ENCODE measurements around the gene NWD2.

The NWD2 gene

DNA sequence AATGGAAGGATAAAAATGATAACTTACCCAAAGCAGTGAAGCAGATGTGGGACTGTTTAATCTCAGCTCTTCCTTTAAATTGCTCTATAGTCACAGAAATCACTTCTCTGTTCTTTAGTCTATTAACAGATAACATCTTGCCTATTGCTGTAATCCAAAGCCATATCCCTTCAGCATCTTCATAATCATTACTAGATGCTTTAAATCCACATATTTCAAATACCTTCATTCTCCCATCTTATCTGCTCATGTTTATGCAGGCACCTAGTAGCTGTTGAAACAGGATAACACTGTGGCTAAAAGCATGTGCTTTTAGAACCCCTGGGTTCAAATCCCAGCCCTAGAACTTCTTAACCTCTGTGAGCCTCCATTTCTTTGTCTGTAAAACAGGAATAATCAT lies 231.7 kb downstream of the NWD2 start:
- Histone ChIP-seq H3K4me3 (ENCODE audit: low read depth, low read length) (no peak overlapping the region), H3K4me1 (ENCODE audit: control insufficient read depth, insufficient read depth, low read length) (no peaks in the 10 kb centered on the region), H3K36me3 (ENCODE audit: control insufficient read depth, insufficient read depth, low read length) (no peaks in the 10 kb centered on the region), H3K27me3 (ENCODE audit: control insufficient read depth, insufficient read depth, low read length) (no peaks in the 10 kb centered on the region), H3K9ac (ENCODE audit: low read depth, low read length) (no peak overlapping the region), H3K9me3 (ENCODE audit: control insufficient read depth, insufficient read depth, low read length) (no peaks in the 10 kb centered on the region)

DNA sequence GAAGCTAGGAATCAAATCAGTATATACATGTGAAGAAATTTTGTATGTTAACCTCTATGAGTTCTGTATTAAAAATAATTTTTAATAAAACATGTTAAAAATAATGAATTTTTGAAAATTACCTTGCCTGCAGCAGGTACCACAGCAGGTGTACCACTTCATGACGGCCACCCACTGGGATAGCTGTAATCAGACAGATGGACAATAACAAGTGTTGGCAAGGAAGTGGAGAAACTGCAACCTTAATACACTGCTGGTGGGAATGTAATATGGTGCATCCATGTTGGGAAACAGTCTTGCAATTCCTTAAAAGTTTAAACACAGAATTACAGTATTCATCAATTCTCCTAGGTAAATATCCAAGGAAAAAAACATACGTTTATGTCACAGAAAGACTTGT lies 232.1 kb downstream of the NWD2 start:
- Histone ChIP-seq H3K9me3 (ENCODE audit: control insufficient read depth, insufficient read depth, low read length) (no peaks in the 10 kb centered on the region), H3K4me3 (ENCODE audit: low read depth, low read length) (no peak overlapping the region), H3K27me3 (ENCODE audit: control insufficient read depth, insufficient read depth, low read length) (no peaks in the 10 kb centered on the region), H3K4me1 (ENCODE audit: control insufficient read depth, insufficient read depth, low read length) (no peaks in the 10 kb centered on the region), H3K36me3 (ENCODE audit: control insufficient read depth, insufficient read depth, low read length) (no peaks in the 10 kb centered on the region), H3K9ac (ENCODE audit: low read depth, low read length) (no peak overlapping the region)

DNA sequence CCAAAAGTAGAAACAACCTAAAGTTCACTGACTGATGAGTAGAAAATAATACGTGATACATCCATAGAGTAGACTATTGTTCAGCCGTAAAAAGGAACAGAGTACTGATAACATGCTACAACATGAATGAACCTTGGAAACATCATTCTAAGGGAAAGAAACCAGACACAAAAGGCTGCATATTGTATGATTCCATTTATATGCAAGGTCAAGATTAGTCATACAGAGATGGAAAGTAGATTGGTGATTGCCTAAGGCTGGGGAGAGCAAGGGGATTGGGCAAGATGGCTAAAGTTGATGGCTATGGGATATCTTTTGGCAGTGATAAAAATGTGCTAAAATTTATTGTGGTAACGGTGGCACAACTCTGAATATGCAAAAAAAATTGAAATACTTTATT lies 232.6 kb downstream of the NWD2 start:
- Histone ChIP-seq H3K36me3 (ENCODE audit: control insufficient read depth, insufficient read depth, low read length) (no peaks in the 10 kb centered on the region), H3K9me3 (ENCODE audit: control insufficient read depth, insufficient read depth, low read length) (no peaks in the 10 kb centered on the region), H3K9ac (ENCODE audit: low read depth, low read length) (no peak overlapping the region), H3K4me1 (ENCODE audit: control insufficient read depth, insufficient read depth, low read length) (no peaks in the 10 kb centered on the region), H3K4me3 (ENCODE audit: low read depth, low read length) (no peak overlapping the region), H3K27me3 (ENCODE audit: control insufficient read depth, insufficient read depth, low read length) (no peaks in the 10 kb centered on the region)

DNA sequence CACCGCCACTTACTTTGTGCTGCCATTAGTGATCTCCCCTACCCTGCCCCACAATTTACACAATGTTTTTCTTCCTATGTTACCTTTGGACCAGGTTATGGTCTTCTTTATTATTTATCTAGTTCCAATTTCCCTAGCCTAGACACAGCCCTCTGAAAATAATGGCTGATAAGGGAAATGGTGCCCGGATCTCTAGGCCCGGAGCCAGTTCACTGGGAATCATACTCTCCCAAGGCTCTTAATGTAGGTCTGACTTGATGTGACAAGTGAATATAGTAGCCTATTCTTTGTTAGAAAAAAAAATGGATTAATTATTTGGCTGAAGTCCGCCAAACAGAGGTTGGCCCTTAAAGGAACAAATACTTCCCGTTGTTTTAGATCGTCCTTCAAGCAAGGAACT lies 233.6 kb downstream of the NWD2 start:
- Histone ChIP-seq H3K9ac (ENCODE audit: low read depth, low read length) (no peak overlapping the region), H3K4me1 (ENCODE audit: control insufficient read depth, insufficient read depth, low read length) (no peaks in the 10 kb centered on the region), H3K4me3 (ENCODE audit: low read depth, low read length) (no peak overlapping the region), H3K36me3 (ENCODE audit: control insufficient read depth, insufficient read depth, low read length) (no peaks in the 10 kb centered on the region), H3K27me3 (ENCODE audit: control insufficient read depth, insufficient read depth, low read length) (no peaks in the 10 kb centered on the region), H3K9me3 (ENCODE audit: control insufficient read depth, insufficient read depth, low read length) (no peaks in the 10 kb centered on the region)

DNA sequence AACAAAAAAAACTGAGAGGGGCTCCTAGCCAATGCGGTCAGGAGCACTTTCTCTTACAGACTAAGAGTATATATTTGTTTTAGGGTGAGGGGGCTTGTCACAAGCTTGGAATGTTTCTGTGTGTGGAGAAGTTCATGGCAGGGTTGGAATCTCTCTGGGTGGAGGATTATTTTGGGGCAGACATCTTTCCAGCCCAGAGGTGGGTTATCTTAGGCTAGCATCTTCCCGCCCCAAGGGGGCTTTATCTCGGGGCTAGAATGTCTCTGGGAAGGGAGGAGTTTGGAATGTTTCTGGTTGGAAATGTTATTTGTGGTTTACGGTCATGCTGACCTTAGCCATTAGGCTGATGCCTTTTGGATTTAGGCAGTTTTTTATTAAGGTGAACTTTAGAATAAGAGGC lies 236.0 kb downstream of the NWD2 start:
- no peak overlapping the region for H3K4me3 ChIP-seq (ENCODE audit: low read depth, low read length)
- no peaks in the 10 kb centered on the region for H3K9me3 ChIP-seq (ENCODE audit: control insufficient read depth, insufficient read depth, low read length)
- no peaks in the 10 kb centered on the region for H3K27me3 ChIP-seq (ENCODE audit: control insufficient read depth, insufficient read depth, low read length)
- H3K36me3 ChIP-seq (ENCODE audit: control insufficient read depth, insufficient read depth, low read length), result no peaks in the 10 kb centered on the region
- no peaks in the 10 kb centered on the region for H3K4me1 ChIP-seq (ENCODE audit: control insufficient read depth, insufficient read depth, low read length)
- H3K9ac ChIP-seq (ENCODE audit: low read depth, low read length), result no peak overlapping the region

DNA sequence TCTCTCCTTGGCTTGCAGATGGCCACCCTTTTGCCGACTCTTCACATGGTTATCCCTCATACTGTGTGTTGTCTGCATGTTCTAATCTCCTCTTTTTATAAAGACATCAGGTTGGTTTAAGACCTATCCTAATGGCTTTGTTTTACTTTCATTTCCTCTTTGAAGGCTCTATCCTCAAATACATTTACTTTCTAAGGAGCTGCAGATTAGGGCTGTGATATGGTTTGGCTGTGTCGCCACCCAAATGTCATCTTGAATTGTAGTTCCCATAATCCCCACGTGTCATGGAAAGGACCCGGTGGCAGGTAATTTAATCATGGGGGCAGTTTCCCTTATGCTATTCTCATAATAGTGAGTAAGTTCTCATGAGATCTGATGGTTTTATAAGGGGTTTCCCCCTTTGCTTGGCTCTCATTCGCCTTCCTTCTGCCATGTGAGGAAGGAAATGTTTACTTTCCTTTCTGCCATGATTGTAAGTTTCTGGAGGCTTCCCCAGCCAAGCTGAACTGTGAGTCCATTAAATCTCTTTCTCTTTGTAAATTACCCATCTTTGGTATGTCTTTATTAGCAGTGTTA lies 237.1 kb downstream of the NWD2 start:
- H3K9me3 ChIP-seq (ENCODE audit: control insufficient read depth, insufficient read depth, low read length), result no peaks in the 10 kb centered on the region
- H3K9ac ChIP-seq (ENCODE audit: low read depth, low read length), result no peak overlapping the region
- no peaks in the 10 kb centered on the region for H3K36me3 ChIP-seq (ENCODE audit: control insufficient read depth, insufficient read depth, low read length)
- H3K4me1 ChIP-seq (ENCODE audit: control insufficient read depth, insufficient read depth, low read length), result no peaks in the 10 kb centered on the region
- H3K4me3 ChIP-seq (ENCODE audit: low read depth, low read length), result no peak overlapping the region
- no peaks in the 10 kb centered on the region for H3K27me3 ChIP-seq (ENCODE audit: control insufficient read depth, insufficient read depth, low read length)

DNA sequence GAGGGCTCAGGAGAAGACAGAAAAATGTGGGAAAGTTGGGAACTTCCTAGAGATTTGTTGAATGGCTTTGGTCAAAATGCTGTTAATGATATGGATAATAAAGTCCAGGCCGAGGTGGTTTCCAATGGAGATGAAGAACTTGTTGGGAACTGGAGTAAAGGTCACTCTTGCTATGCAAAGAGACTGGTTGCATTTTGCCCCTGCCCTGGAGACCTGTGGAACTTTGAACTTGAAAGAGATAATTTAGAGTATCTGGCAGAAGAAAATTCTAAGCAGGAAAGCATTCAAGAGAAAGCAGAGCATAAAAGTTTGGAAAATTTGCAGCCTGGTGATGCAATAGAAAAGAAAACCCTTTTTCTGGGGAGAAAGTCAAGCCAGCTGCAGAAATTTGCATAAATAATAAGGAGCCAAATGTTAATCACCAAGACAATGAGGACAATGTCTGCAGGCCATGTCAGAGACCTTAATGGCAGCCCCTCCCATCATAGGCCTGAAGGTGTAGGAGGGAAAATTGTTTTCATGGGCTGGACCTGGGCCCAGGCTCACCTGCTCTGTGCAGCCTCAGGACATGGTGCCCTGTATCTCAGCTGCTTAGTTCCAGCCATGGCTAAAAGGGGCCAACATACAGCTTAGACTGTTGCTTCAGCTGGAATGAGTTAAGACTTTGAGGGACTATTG lies 237.8 kb downstream of the NWD2 start:
- H3K9me3 ChIP-seq (ENCODE audit: control insufficient read depth, insufficient read depth, low read length), result no peaks in the 10 kb centered on the region
- H3K9ac ChIP-seq (ENCODE audit: low read depth, low read length), result no peak overlapping the region
- no peaks in the 10 kb centered on the region for H3K27me3 ChIP-seq (ENCODE audit: control insufficient read depth, insufficient read depth, low read length)
- no peak overlapping the region for H3K4me3 ChIP-seq (ENCODE audit: low read depth, low read length)
- no peaks in the 10 kb centered on the region for H3K4me1 ChIP-seq (ENCODE audit: control insufficient read depth, insufficient read depth, low read length)
- H3K36me3 ChIP-seq (ENCODE audit: control insufficient read depth, insufficient read depth, low read length), result no peaks in the 10 kb centered on the region

DNA sequence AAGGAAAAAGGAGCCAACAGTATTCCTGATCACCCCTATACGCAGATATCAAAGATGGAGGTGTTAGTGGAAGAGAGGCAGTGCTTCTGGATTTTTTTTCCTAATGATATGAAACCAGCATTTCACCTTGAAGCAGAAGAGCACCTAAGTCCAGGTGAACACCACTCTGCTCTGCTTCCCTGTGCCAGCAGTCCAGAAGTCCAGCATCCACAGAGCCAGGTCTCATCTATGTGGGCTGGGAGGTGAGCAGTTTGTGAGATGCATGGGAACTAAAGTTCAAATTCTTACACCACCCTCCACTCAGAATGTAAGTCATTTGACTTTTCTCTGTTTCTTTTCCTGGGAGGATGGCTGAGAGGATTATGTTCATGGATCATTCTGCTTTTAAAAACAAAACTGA lies 239.1 kb downstream of the NWD2 start:
- Histone ChIP-seq H3K27me3 (ENCODE audit: control insufficient read depth, insufficient read depth, low read length) (no peaks in the 10 kb centered on the region), H3K4me1 (ENCODE audit: control insufficient read depth, insufficient read depth, low read length) (no peaks in the 10 kb centered on the region), H3K9me3 (ENCODE audit: control insufficient read depth, insufficient read depth, low read length) (no peaks in the 10 kb centered on the region), H3K36me3 (ENCODE audit: control insufficient read depth, insufficient read depth, low read length) (no peaks in the 10 kb centered on the region), H3K4me3 (ENCODE audit: low read depth, low read length) (no peak overlapping the region), H3K9ac (ENCODE audit: low read depth, low read length) (no peak overlapping the region)

DNA sequence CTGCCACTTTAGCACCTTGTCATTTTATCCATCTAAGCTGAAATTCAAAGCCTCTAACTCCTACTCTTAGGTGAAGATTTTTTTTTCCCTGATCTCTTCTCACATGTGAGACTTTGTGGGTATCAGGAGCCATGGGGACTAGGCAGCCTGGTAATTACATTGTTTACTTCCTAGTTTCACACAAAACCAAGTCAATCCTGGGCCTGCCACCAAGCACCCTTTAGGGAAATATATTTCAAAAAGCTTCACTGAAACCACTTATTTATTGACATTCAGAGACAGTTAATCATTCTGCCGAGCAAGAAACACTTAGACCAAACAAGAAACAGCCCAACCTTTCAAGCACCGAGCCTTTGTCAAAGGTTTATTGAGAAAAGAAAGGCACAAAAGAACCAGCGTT lies 241.6 kb downstream of the NWD2 start:
- Histone ChIP-seq H3K9me3 (ENCODE audit: control insufficient read depth, insufficient read depth, low read length) (no peaks in the 10 kb centered on the region), H3K4me3 (ENCODE audit: low read depth, low read length) (no peak overlapping the region), H3K4me1 (ENCODE audit: control insufficient read depth, insufficient read depth, low read length) (no peaks in the 10 kb centered on the region), H3K9ac (ENCODE audit: low read depth, low read length) (no peak overlapping the region), H3K36me3 (ENCODE audit: control insufficient read depth, insufficient read depth, low read length) (no peaks in the 10 kb centered on the region), H3K27me3 (ENCODE audit: control insufficient read depth, insufficient read depth, low read length) (no peaks in the 10 kb centered on the region)

DNA sequence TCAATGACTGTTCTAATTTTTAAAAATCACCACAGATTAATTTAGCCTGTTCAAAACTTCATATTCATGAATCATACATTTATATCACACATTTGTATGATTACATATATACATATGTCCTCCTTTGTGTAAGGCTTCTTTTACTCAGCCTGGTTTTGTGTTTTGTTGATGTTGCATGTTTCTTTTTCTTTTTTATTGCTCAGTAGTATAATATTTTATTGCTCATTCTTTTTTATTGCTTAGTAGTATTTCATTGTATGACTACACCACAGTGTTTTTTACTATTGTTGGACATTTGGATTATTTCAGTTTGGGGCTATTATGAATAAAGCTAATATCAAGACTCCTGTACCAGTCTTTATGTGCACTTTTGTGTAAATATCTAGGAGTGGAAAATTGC lies 243.1 kb downstream of the NWD2 start:
- Histone ChIP-seq H3K9ac (ENCODE audit: low read depth, low read length) (no peak overlapping the region), H3K9me3 (ENCODE audit: control insufficient read depth, insufficient read depth, low read length) (no peaks in the 10 kb centered on the region), H3K4me3 (ENCODE audit: low read depth, low read length) (no peak overlapping the region), H3K4me1 (ENCODE audit: control insufficient read depth, insufficient read depth, low read length) (no peaks in the 10 kb centered on the region), H3K27me3 (ENCODE audit: control insufficient read depth, insufficient read depth, low read length) (no peaks in the 10 kb centered on the region), H3K36me3 (ENCODE audit: control insufficient read depth, insufficient read depth, low read length) (no peaks in the 10 kb centered on the region)

DNA sequence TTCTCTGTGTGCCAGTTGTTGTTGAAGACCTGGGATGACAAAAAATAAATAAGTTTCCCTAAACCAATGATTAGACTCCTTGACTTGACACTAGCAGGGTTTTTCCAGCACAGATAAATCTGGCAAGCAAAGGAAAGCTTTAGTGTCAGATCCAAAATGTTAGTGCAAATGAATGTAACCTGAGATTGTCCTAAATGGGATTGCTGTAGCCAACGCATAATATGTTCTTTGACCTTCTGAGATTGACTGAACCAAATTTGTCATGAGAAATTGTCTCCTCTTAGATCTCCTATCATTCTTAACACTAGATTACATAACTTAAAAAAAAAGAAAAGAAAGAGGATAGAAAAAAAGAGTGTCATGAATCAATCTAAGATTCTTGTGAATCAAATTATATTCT lies 245.2 kb downstream of the NWD2 start:
- H3K4me3 ChIP-seq (ENCODE audit: low read depth, low read length), result no peak overlapping the region
- H3K4me1 ChIP-seq (ENCODE audit: control insufficient read depth, insufficient read depth, low read length), result no peaks in the 10 kb centered on the region
- H3K27me3 ChIP-seq (ENCODE audit: control insufficient read depth, insufficient read depth, low read length), result no peaks in the 10 kb centered on the region
- H3K9me3 ChIP-seq (ENCODE audit: control insufficient read depth, insufficient read depth, low read length), result no peaks in the 10 kb centered on the region
- H3K36me3 ChIP-seq (ENCODE audit: control insufficient read depth, insufficient read depth, low read length), result no peaks in the 10 kb centered on the region
- no peak overlapping the region for H3K9ac ChIP-seq (ENCODE audit: low read depth, low read length)

DNA sequence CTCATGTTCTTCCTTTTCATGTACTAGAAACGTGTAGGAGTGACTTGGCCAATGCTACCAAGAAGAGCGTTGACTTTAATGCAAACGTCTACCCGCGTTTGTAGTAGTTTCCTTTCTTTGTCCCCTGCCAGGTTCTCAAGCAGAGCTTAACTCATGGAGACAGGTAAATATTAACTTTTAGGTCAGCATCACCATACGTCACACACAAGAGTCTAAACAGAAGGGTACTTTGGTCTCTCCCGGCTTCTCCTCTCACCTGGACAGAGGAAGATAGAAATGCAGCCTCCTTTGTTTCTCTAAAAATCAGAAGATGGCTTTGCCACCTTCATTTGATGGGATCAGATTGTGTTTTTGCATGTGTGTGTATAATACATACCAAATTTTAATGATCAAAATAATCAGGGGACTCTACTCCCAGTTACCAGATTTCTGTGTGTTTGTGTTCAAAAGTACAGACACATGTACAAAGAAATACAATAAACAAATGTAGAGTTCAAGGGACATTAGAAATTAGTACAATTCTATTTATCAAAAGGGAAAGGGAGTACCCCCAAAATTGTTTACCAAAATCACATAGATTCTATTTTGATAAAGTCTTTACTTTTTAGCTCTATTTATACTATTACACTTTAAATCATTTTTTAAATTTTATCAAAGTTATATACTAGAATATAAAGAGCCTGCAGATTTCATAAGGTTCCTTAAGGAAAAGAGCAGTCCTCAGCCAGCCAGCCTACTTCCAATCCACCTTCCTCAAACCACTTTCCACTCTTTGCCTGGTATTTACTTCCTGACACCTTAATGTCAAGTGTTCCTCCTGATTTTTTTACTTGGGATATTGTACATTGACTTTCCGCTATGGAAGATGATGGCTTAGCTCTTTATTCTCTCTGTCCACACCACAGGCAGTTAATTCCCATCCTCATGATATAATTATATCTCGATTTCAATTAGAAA lies 246.1 kb downstream of the NWD2 start:
- Histone ChIP-seq H3K9ac (ENCODE audit: low read depth, low read length) (no peak overlapping the region), H3K4me3 (ENCODE audit: low read depth, low read length) (no peak overlapping the region), H3K36me3 (ENCODE audit: control insufficient read depth, insufficient read depth, low read length) (no peaks in the 10 kb centered on the region), H3K27me3 (ENCODE audit: control insufficient read depth, insufficient read depth, low read length) (no peaks in the 10 kb centered on the region), H3K9me3 (ENCODE audit: control insufficient read depth, insufficient read depth, low read length) (no peaks in the 10 kb centered on the region), H3K4me1 (ENCODE audit: control insufficient read depth, insufficient read depth, low read length) (no peaks in the 10 kb centered on the region)

Measured in iPS-15b (cell line).